Stimulated activated CD4-positive, alpha-beta T cell treated with anti-CD3 and anti-CD28 coated beads, TNF-alpha, amount 100 ng/mL, for 48 hours (primary cell): ENCODE results near the gene ZNF467.

Source experiments
- DNase-seq, 3 donors: peaks; one replicate each; pipeline ENCODE4 v3.0.0-alpha.2; 2020; ENCODE audit warnings: low read depth in 3 of 3

ZNF467 gene

DNA sequence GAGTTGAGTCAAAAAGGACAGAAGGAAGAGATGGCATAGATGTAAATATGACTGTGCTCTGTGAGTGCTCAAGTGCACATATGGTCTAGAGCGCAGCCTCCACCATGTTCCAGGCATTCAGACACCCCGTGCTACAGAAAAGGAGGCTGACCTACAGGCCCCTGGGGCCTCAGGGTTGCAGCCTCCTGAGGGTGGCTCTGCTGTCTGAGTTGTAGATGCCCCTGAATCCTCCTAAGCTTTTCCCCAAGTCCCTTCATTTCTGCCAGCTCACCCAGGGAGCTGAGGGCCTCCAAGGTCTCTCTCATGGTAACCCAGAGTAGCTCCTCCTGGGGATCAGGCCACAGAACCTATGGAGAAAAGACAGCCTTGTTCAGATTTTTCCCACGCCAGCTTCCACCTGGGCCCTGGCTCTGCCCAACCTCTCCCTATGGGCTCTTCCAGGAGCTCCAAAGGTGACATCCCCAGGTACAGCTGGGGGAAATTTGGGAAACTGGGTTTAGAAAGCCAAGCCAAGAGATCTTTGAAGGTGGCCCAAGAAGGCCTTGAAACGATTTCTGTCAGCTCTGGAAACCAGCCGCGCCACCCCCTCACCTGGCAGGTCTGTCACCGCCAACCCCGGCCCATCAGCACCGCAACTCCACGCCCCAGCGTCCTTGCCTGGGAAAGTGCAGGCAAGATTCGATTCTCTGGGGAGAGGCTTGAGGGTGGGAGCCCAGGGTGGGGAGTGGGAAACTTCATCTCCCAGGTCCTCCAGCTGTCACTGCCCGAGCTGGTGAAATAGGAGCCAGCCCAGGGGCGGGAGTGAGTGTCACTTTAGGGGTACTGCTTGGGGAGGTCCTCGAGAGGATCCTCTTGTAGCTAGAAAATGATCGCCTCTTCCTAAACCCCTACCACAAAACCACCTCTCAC lies 2.4 kb downstream of the ZNF467 start:
- DNase-seq, result no peak

DNA sequence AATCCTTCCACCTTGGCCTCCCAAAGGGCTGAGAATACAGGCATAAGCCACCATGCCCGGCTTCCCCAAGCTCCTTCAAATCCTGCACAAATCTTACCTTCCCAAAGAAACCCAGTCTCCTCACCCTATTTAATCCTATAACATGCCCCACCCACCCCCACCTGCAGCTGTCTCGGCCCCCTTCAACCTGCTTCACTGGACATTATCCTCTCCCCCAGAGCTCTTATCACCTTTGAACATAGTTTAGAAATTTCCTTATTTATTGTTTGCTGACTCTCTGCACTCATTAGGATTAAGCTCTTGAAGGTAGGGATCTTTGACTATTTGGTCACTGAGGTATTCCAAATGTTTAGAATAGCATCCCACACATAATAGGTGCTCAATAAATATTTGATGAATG lies 3.5 kb downstream of the ZNF467 start:
- DNase-seq, result no peak

DNA sequence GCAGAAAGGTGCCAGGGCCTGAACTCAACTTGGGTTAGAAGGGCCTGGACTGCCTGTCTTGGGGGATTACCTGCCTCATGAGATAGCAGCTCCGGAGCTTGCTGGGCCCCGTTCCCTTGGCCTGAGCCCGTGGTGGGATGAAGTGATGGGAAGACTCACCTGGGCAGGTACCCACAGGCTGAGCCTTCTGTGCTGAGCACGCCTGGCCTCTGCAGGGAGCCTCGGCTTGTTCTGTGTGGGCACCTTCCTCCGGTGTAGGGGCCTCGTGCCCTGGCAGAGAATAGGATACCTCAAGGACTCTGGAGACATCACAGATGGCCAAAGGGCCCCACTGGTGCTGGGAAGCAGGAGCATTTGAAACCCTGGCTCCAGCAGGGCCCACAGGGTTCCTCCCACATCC lies 4.5 kb downstream of the ZNF467 start:
- no peak for DNase-seq

DNA sequence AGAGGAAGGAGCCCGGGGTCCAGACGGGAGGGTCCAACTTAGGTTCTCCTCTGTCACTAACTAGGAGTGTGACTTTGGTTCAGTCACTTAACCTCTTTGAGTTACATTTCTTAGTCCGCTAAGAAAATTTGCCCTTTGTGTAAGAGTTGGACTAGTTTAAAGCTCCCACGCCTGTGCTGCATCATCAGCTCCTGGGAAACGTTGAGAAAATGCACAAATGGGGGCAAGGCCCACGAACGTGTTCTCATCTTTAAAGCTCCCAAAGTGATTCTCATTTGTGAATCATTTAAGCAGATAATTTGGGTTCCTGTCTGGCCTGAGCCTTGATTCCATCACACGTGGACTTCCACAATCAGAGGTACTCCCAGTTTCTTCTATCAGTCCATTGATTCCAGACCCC lies 6.3 kb downstream of the ZNF467 start:
- DNase-seq, result no peak

DNA sequence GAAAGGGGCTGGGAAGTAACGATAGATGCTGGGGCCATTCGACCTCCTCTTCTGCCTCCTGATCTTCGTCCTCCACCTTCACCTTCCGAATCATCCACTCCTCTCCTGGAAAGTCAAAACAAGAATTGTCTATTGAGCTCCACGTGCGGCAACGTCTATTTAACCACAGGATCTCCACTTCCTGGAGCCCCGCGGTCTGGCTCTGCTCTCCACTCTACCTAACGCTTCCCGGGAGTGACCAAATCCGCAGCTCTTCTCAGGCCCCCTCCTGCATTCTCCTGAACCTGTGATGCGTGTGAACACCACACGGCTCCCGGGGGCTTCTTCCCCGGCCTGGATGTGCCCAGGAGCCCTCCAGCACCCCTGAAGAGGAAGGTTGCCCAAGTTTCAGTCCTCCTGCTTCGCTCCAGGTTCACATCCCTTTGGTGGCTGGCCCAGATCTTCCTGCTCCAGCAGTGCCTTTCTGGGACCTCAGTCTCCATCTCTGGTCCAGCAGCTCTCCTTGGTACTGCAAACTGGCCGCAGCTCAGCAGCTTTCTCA lies 7.2 kb downstream of the ZNF467 start:
- no peak for DNase-seq

DNA sequence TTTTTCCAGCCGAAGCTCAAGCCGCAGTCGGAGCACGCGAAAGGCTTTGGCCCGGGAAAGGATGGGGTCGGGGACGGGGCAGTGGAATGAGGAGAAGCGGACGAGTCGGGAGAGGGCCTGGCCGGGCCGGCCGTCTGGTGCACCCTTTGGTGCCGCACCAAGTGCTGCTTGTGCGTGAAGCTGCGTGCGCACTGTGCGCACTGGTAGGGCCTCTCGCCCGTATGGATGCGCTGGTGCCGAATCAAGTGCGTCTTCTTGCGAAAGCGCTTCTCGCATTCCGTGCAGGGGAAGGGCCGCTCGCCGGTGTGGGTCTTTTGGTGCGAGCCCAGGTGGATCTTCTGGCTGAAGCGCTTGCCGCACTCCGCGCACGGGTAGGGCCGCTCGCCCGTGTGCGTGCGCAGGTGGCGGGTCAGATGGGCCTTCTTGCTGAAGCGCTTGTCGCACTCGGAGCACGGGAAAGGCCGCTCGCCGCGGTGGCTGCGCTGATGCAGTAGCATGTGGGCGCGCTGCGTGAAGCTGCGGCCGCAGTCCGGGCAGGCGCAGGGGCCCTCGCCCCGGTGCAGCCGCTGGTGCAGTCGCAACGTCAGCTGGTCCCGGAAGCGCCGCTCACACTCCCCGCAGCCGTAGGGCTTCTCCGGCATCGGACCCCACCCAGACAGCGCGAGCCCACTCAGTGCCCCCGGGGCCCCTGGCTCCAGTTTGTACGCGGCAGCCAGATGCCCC lies 7.8 kb downstream of the ZNF467 start:
- no peak for DNase-seq

DNA sequence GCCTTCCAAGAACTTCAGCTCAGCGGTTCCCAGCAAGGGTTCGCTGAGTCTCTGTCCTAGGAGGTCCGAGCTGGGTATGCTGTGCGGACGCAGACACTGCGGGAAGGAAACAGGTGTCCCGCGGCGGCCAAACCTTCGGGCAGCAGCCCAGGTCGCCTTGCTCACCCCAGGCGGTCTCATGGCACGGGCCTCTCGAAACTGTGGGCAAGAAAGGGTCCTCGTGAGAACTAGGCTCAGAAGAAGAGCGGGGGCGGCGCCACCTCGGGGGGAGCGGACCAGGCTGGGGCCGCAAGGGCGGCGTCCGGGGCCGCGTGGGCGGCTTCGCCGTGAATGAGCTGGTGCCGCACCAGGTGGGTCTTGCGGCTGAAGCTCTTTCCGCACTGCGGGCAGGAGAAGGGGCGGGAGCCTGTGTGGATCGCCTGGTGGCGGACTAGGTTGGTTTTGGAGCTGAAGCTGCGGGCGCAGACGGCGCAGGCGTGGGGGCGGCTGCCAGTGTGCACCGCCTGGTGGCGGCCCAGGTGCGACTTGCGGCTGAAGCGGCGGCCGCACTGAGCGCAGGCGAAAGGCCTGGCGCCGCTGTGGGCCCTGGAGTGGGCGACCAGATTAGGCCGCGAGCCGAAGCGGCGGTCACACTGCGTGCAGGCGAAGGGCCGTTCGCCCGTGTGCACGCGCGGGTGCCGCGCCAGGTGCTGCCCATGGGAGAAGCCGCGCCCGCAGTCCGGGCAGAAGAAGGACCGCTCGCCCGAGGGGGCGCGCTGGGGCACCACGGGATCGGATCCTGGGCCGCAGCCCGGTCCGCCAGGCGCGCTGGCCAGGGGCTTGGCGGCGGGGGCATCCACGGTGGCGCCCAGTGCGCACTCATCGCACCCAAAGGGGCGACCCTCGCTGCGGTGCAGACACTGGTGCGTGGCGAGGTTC lies 8.6 kb downstream of the ZNF467 start:
- DNase-seq, result no peak

DNA sequence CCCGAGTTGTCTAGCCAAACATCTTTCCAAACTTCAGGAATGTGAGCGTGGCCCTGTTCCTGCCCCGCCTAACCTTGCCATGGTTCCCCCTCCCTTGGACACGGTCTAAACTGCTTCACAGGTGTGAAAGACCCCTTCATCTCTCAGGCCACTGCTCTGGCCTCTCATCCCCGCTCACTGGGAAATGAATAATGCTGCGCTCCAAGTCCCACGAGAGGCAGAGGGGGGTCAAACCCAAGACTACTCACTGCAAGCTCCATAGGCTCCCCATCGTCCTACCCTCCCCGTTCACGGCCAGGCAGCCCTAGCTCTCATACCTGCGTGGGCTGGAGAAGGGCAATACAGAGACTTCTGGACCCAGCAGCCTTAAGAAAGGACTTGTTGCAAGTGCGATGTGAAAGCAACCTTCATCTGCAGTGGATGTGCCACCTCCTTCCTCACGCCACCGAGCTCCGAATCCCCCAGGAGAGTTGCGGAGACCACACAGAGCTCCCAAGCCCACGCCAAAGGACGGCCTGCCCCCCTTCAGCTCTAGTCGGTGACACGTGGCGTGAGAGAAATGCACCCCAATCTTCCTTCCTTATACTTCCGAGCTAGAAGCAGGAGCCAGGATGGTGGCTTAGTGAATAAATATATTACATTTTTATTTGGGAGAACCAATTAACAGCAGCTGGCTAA lies 9.7 kb downstream of the ZNF467 start:
- no peak for DNase-seq

DNA sequence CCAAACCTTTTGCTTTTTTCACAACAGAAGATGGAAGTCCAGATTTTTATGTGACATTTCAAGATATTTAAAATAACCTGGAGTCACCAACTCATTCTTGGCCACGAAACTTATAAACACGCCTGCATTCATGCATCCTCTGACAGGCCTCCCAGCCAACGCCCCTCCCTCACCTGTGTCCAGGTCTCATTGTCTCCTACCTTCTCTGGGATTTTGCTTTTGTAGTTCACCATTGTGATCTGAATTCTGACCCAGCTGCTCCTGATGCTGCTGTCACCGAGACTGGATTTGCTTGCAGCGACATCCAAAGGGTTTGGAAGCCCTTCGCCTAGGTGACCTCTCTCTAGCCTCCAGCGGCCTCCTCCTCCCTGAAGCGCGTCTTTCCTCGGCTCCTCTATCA lies 10.8 kb downstream of the ZNF467 start:
- DNase-seq, result no peak

DNA sequence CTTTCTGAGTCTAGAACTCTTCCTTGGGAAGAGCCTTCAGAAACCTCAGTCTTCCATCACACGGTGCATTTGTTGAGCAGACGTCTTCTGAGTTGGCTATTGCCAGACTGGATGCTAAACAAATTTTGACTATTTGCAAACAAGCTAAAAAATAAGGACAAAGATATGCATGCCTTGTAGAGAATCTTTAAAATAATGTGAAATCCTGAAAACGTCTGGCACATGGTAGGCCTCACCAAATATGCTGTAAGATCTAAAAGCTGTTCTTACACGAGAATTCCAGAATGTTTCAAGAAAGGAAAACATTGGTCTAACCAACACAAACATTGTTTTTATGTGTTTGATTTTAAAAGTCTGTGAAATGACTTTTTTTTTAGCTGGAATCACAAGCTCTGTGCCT lies 11.3 kb downstream of the ZNF467 start:
- no peak for DNase-seq

DNA sequence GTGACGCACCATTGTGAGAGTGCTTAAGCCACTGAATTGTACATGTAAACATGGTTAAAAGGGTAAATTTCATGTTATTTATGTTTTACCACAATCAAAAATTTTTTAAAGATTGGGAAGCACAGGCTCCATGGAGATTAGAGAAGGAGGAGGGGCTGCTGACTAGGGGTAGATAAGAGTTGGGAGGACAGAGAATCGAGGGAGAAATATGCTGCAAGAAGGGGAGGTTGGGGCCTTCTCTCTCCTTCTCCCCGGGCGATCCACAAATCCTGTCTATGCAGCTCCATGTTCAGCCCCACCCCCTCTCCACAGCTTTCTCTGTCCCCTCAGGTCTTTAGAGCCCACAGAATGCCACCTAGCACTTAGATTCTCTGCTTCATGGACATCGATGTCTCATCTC lies 12.1 kb downstream of the ZNF467 start:
- no peak for DNase-seq

DNA sequence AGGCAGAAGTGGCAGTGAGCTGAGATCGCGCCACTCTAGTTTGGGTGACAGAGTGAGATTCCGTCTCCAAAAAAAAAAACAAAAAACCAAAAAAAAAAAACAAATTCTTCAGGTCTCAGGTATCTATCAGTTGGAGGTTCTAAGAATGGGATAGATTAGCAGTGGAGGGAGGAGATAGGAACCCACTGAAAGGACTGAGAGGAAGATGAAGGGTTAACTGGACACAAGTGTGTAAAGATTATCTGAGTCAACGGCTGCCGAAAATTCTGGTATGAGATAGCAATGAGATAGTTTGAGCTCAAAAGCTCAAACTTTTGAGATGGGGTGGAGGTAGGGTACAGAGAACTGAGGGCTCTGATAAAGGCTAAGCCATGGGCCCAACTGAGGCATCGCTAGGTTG lies 12.8 kb downstream of the ZNF467 start:
- DNase-seq, result no peak

DNA sequence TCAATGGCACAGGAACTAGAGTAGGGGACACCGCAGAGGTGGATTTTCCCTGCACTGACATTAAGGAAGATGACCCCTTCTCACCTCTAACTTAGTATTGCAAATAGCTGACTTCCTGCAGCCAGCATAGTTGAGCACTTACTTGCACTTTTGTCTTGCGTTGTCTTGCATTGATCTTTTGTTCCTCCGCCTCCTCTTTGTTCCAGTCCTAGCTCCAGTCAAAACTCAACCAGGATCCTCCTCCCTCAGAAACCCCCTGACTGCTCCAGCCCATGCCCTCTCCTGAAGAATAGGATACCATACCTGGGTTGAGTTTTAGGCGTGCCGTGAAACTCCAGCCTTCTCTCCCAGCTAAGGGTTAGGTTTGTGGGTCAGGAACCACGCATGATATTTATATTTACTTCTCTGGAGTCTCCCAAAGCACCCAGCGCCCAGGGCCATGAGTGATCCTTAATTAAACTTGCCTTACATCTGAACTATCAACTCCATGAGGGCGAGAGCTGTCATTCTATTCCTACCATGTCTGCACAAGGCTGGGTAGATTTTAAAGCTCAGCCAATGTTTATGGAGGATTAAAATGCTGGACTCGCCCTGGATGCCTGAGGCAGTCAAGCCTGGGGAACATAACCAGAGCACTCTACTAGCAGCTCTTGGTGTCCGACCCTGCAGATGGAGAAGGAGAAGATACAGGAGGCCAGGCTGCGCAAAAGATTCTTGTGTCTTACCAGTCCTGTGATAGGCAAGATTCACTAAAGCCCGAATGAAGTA lies 14.1 kb downstream of the ZNF467 start:
- DNase-seq, result no peak

DNA sequence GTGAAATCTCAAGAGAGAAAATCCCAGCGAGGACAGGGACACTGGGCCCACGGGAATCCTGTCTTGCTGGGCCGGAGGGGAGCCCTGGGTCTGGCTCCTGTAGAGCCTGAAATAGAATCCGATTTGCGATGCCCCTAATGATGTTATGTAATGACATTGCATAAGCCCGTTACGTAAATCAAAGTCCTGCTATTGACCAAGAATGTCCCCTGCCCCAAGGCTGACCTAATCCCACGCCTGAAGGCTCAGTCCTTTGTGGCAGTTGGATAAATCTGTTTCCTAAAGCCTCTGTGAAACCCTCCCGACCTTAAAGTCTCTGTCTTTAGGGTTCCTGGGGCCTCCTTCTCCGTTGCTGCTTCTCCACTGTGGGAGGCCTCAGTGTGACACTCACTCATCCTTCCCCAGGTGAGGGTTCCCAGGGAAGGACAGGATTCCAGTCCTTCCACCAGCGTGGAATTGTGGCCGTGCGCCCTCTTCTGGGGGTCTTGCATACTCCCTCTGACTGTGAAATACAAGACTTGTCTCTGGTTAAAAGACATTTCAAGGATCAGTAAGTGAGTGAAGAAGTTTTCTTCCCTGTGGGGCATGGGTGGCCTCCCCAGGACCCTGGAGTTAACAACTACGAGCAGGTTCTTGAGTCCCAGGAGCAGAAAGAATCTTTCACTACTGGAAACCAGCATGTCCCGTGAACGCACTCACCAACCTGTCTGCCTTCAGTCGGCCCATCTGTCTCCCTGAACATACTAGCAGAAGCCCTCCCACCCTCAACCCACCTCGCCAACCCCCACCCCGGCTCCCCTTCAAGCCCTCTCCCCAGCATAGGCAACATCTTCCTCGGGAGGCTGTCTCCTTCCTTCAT lies 19.8 kb downstream of the ZNF467 start:
- DNase-seq, result no peak

DNA sequence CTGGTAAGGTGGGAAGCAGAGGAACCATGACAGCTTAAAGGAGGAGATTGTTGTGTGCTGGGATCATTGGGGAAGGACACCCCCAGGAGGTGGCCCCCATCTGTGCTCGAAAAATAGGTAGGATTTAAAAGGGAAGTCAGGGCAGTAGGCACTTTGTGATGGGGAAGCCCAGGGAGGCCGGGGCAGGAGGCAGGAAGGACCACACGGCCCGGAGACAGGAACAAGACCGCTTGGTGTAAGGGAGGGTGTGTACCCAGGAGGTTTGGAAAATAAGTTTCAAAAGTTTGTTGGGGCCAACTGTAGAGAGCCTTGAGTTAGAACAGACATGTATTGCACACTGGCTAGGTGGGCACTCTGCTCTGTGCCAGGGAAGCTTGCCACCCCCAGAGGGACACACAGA lies 20.7 kb downstream of the ZNF467 start:
- no peak for DNase-seq

DNA sequence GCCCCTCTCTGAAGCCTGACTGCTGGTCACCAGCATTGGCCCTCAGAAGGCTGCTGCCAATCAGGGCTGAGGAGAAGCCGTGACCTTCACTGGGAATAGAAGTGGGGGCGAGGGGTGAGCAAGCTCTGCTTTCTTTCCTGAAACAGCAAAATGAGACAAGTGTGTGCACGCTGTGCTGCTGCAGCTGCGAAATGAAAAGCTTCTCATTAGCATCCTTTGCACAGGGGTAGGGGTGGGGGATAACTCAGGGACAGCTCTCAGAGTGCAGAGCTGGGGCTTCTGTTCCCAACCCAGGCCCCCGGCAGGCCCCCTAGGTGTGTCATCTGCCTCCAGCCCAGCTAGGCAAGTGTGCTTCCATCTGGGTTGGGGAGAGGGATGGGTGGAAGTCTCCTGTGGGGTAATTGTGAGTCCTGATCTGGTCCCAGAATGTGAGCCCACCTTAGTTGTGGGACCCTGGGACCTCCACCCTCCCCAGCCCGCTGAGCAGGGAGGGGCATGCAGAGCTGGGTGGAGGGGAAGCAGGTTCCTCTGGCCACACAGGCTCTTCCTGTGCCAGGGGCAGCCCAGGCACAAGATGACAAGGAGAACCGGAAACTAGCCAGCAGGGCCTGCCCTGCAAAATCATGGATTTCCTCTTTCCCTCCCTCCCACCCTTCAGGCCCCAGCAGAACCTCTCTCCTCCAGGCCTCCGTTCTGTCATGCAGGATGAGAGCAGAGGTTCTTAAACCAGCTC lies 22.2 kb downstream of the ZNF467 start:
- no peak for DNase-seq

DNA sequence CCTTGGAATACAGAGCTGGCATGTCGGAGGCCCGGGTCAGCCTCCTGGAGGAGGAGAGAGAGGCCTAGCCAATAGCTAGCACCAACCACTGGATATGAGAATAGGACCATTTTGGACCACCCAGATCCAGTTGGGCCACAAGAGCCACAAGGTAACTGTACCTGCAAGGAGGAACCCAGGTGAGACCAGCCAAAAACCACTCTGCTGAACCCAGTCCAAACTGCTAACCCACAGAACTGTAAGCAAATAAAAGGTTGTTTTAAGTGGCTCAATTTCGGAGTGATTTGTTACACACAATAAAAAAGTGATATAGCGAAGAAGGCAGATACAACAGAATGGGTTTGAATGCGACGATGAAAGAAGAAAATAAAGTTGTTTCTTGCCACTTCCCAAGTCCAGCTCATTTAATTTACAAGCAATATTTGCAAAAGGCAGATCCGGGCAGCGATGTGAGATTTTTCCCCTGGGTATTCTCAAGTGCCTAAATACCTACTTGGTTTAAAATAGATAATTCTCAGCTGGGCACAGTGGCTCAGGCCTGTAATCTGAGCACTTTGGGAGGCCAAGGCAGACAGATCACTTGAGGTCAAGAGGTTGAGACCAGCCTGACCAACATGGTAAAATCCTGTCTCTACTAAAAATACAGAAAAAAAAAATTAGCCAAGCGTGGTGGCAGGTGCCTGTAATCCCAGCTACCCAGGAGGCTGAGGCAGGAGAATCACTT lies 23.1 kb downstream of the ZNF467 start:
- no peak for DNase-seq
